GM23338 (cell line): ENCODE data around the gene NEURL1B. TPM values are rescaled to one million over a fixed set of nuclear protein-coding genes. Genes with fewer than 3 reads are reported as not detected.

Source experiments
- ATAC-seq: fragments of 200-7000 bp; cut with Tn5 transposase; 3 replicates; pipeline ENCODE4 v1.9.1; 2020
- DNase-seq: peaks from one replicate; pipeline ENCODE4 v3.0.0-alpha.2; 2015; ENCODE audit warnings: low spot score
- H2AFZ ChIP-seq: fragments of 200-600 bp; sonication (generic); 2 replicates; pipeline ENCODE4 v1.8.0; 2016; ENCODE audit warnings: antibody characterized with exemption, mild to moderate bottlenecking, moderate library complexity
- H3F3A ChIP-seq: fragments of 200-600 bp; sonication (generic); replicated peaks from 2 replicates; pipeline ENCODE4 v1.8.0; 2017; ENCODE audit warnings: antibody characterized with exemption, mixed run types, low read depth
- H3K27ac ChIP-seq: fragments of 200-600 bp; sonication (generic); 2 replicates; pipeline ENCODE4 v1.6.1; 2016; ENCODE audit warnings: low read depth
- H3K27me3 ChIP-seq: fragments of 200-600 bp; sonication (generic); 2 replicates; pipeline ENCODE4 v1.8.0; 2016; ENCODE audit warnings: mild to moderate bottlenecking, mixed run types, moderate library complexity; ENCODE audit not compliant: insufficient read depth
- H3K36me3 ChIP-seq: fragments of 200-600 bp; sonication (generic); 2 replicates; pipeline ENCODE4 v1.8.0; 2016; ENCODE audit warnings: mild to moderate bottlenecking; ENCODE audit not compliant: insufficient read depth
- H3K4me1 ChIP-seq: fragments of 200-600 bp; sonication (generic); 2 replicates; pipeline ENCODE4 v1.8.0; 2016; ENCODE audit warnings: mild to moderate bottlenecking, moderate library complexity; ENCODE audit not compliant: insufficient read depth
- H3K4me2 ChIP-seq: fragments of 200-600 bp; sonication (generic); 2 replicates; pipeline ENCODE4 v1.7.1; 2017; ENCODE audit warnings: mixed run types
- H3K4me3 ChIP-seq: fragments of 200-600 bp; sonication (generic); 2 replicates; pipeline ENCODE4 v1.6.1; 2016; ENCODE audit warnings: mixed run types
- H3K79me2 ChIP-seq: fragments of 200-600 bp; sonication (generic); replicated peaks from 2 replicates; pipeline ENCODE4 v1.8.0; 2017; ENCODE audit warnings: mild to moderate bottlenecking; ENCODE audit not compliant: insufficient read depth
- H3K9me2 ChIP-seq: fragments of 200-600 bp; sonication (generic); 2 replicates; pipeline ENCODE4 v1.8.0; 2017; ENCODE audit not compliant: insufficient read depth
- H4K20me1 ChIP-seq: fragments of 200-600 bp; sonication (generic); replicated peaks from 2 replicates; pipeline ENCODE4 v1.8.0; 2017; ENCODE audit warnings: mild to moderate bottlenecking; ENCODE audit not compliant: insufficient read depth
- H3K27ac Mint-ChIP-seq: 2 replicates; pipeline ENCODE4 v1.8.0; 2020; ENCODE audit warnings: inconsistent platforms, mild to moderate bottlenecking, moderate library complexity, mixed read lengths
- H3K27me3 Mint-ChIP-seq: 3 replicates; pipeline ENCODE4 v1.8.0; 2022; ENCODE audit warnings: low read depth, mild to moderate bottlenecking, moderate library complexity, mixed read lengths, inconsistent platforms; ENCODE audit not compliant: insufficient read depth, poor library complexity
- H3K36me3 Mint-ChIP-seq: 3 replicates; pipeline ENCODE4 v1.8.0; 2021; ENCODE audit warnings: low read depth, mild to moderate bottlenecking, inconsistent platforms, moderate library complexity, mixed read lengths
- H3K4me1 Mint-ChIP-seq: 3 replicates; pipeline ENCODE4 v1.8.0; 2020; ENCODE audit warnings: mild to moderate bottlenecking, inconsistent platforms, mixed read lengths
- H3K4me3 Mint-ChIP-seq: 3 replicates; pipeline ENCODE4 v1.8.0; 2021; ENCODE audit warnings: moderate library complexity, mild to moderate bottlenecking, inconsistent platforms, mixed read lengths
- H3K9me3 Mint-ChIP-seq: 3 replicates; pipeline ENCODE4 v1.8.0; 2020; ENCODE audit warnings: moderate library complexity, mild to moderate bottlenecking, inconsistent platforms, mixed read lengths
- CREB1 ChIP-seq: fragments of 250-450 bp; sonication (Bioruptor Pico); IDR thresholded peaks from 2 replicates; pipeline ENCODE4 v1.5.0; 2020; ENCODE audit warnings: low read depth, mild to moderate bottlenecking, moderate library complexity
- EZH2phosphoT487 ChIP-seq: fragments of 200-600 bp; sonication (generic); IDR thresholded peaks from one replicate; pipeline ENCODE4 v1.8.1; 2018; ENCODE audit warnings: antibody characterized with exemption; ENCODE audit not compliant: unreplicated experiment
- JUNB ChIP-seq: IDR thresholded peaks from one replicate; pipeline ENCODE4 v1.6.1; 2016; ENCODE audit warnings: antibody characterized with exemption; ENCODE audit not compliant: unreplicated experiment
- NANOG ChIP-seq: IDR thresholded peaks from 2 replicates; pipeline ENCODE4 v1.6.1; 2016; ENCODE audit warnings: antibody characterized with exemption, borderline replicate concordance
- POLR2AphosphoS5 ChIP-seq: IDR thresholded peaks from 2 replicates; pipeline ENCODE4 v1.6.1; 2016; ENCODE audit warnings: antibody characterized with exemption, low read depth
- STAT1 ChIP-seq: IDR thresholded peaks from one replicate; pipeline ENCODE4 v1.6.1; 2016; ENCODE audit warnings: antibody characterized with exemption; ENCODE audit not compliant: unreplicated experiment
- ZNF114 ChIP-seq: fragments of 250-450 bp; sonication (Bioruptor Pico); IDR thresholded peaks from 2 replicates; pipeline ENCODE4 v1.5.0; 2020; ENCODE audit warnings: mild to moderate bottlenecking, moderate library complexity
- polyA plus RNA-seq: library from polyadenylated mRNA; unstranded; fragments of >200 nt; fragmentation: Nextera tagmentation; extraction: Ambion mirVana; gene quantifications from 2 replicates; pipeline ENCODE4 v1.2.1, GENCODE V29; 2016
- total RNA-seq: library from RNA; depleted of rRNA; stranded (reverse); fragments of >200 nt; shearing (Covaris generic); gene quantifications from 2 replicates; pipeline ENCODE4 v1.2.3, GENCODE V29; 2014
- TF ChIP-seq, protein P1 (sequence below): IDR thresholded peaks from 2 replicates; pipeline ENCODE4 v1.6.1; 2016; ENCODE audit warnings: antibody characterized with exemption
- TF ChIP-seq, protein P2 (sequence below): IDR thresholded peaks from one replicate; pipeline ENCODE4 v1.6.1; 2018; ENCODE audit warnings: antibody characterized with exemption; ENCODE audit not compliant: unreplicated experiment
- TF ChIP-seq, protein P3 (sequence below): fragments of 250-450 bp; sonication (Bioruptor Pico); IDR thresholded peaks from 2 replicates; pipeline ENCODE4 v1.5.0; 2020; ENCODE audit warnings: mild to moderate bottlenecking, moderate library complexity
- TF ChIP-seq, protein P4 (sequence below), 2 experiments: fragments of 200-600 bp in 1 of 2; sonication (generic) in 1 of 2; conservative IDR thresholded peaks; 2 replicates each; pipeline versions ENCODE4 v1.5.1 to v1.6.1; 2016 to 2017; ENCODE audit warnings: antibody characterized with exemption in 2 of 2, low read depth in 2 of 2, mild to moderate bottlenecking in 2 of 2, moderate library complexity in 1 of 2

The NEURL1B gene
- total and polyA plus RNA-seq, 2 experiments from 2014 or later = 1.9 to 13.3 TPM

GRCh38 chr5:172705576-172706084, 64.6 kb downstream of the NEURL1B start:
- no peaks in the 10 kb centered on the region for H3F3A ChIP-seq
- H2AFZ ChIP-seq = no peak overlapping the region
- H3K4me2 ChIP-seq = no peak overlapping the region
- no peak overlapping the region for H3K27ac ChIP-seq
- no peaks in the 10 kb centered on the region for H3K79me2 ChIP-seq
- H3K4me1 ChIP-seq = peaks cover 15% of the 10 kb centered on the region; the same call in 1 of the 2 replicates
- no peak overlapping the region for H3K4me3 Mint-ChIP-seq
- H3K27me3 ChIP-seq = peaks cover 8% of the 10 kb centered on the region; the same call in 1 of the 2 replicates
- ATAC-seq (no peak), DNase-seq (no peak)
- H3K36me3 ChIP-seq = no peaks in the 10 kb centered on the region
- peaks cover 22% of the 10 kb centered on the region for H3K4me1 Mint-ChIP-seq
- no peaks in the 10 kb centered on the region for H3K36me3 Mint-ChIP-seq
- no peak overlapping the region for H3K27ac Mint-ChIP-seq
- no peak overlapping the region for H3K4me3 ChIP-seq
- H4K20me1 ChIP-seq = no peaks in the 10 kb centered on the region
- H3K9me2 ChIP-seq = no peaks in the 10 kb centered on the region
- H3K27me3 Mint-ChIP-seq = peaks cover 17% of the 10 kb centered on the region
- TF ChIP-seq, protein P1, sequence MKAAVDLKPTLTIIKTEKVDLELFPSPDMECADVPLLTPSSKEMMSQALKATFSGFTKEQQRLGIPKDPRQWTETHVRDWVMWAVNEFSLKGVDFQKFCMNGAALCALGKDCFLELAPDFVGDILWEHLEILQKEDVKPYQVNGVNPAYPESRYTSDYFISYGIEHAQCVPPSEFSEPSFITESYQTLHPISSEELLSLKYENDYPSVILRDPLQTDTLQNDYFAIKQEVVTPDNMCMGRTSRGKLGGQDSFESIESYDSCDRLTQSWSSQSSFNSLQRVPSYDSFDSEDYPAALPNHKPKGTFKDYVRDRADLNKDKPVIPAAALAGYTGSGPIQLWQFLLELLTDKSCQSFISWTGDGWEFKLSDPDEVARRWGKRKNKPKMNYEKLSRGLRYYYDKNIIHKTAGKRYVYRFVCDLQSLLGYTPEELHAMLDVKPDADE = no peak
- TF ChIP-seq NANOG = no peak
- TF ChIP-seq EZH2phosphoT487 = no peak
- no peak for TF ChIP-seq JUNB
- no peak for TF ChIP-seq STAT1
- no peak for TF ChIP-seq CREB1
- TF ChIP-seq, protein P2, sequence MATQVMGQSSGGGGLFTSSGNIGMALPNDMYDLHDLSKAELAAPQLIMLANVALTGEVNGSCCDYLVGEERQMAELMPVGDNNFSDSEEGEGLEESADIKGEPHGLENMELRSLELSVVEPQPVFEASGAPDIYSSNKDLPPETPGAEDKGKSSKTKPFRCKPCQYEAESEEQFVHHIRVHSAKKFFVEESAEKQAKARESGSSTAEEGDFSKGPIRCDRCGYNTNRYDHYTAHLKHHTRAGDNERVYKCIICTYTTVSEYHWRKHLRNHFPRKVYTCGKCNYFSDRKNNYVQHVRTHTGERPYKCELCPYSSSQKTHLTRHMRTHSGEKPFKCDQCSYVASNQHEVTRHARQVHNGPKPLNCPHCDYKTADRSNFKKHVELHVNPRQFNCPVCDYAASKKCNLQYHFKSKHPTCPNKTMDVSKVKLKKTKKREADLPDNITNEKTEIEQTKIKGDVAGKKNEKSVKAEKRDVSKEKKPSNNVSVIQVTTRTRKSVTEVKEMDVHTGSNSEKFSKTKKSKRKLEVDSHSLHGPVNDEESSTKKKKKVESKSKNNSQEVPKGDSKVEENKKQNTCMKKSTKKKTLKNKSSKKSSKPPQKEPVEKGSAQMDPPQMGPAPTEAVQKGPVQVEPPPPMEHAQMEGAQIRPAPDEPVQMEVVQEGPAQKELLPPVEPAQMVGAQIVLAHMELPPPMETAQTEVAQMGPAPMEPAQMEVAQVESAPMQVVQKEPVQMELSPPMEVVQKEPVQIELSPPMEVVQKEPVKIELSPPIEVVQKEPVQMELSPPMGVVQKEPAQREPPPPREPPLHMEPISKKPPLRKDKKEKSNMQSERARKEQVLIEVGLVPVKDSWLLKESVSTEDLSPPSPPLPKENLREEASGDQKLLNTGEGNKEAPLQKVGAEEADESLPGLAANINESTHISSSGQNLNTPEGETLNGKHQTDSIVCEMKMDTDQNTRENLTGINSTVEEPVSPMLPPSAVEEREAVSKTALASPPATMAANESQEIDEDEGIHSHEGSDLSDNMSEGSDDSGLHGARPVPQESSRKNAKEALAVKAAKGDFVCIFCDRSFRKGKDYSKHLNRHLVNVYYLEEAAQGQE = no peak
- TF ChIP-seq, protein P3, sequence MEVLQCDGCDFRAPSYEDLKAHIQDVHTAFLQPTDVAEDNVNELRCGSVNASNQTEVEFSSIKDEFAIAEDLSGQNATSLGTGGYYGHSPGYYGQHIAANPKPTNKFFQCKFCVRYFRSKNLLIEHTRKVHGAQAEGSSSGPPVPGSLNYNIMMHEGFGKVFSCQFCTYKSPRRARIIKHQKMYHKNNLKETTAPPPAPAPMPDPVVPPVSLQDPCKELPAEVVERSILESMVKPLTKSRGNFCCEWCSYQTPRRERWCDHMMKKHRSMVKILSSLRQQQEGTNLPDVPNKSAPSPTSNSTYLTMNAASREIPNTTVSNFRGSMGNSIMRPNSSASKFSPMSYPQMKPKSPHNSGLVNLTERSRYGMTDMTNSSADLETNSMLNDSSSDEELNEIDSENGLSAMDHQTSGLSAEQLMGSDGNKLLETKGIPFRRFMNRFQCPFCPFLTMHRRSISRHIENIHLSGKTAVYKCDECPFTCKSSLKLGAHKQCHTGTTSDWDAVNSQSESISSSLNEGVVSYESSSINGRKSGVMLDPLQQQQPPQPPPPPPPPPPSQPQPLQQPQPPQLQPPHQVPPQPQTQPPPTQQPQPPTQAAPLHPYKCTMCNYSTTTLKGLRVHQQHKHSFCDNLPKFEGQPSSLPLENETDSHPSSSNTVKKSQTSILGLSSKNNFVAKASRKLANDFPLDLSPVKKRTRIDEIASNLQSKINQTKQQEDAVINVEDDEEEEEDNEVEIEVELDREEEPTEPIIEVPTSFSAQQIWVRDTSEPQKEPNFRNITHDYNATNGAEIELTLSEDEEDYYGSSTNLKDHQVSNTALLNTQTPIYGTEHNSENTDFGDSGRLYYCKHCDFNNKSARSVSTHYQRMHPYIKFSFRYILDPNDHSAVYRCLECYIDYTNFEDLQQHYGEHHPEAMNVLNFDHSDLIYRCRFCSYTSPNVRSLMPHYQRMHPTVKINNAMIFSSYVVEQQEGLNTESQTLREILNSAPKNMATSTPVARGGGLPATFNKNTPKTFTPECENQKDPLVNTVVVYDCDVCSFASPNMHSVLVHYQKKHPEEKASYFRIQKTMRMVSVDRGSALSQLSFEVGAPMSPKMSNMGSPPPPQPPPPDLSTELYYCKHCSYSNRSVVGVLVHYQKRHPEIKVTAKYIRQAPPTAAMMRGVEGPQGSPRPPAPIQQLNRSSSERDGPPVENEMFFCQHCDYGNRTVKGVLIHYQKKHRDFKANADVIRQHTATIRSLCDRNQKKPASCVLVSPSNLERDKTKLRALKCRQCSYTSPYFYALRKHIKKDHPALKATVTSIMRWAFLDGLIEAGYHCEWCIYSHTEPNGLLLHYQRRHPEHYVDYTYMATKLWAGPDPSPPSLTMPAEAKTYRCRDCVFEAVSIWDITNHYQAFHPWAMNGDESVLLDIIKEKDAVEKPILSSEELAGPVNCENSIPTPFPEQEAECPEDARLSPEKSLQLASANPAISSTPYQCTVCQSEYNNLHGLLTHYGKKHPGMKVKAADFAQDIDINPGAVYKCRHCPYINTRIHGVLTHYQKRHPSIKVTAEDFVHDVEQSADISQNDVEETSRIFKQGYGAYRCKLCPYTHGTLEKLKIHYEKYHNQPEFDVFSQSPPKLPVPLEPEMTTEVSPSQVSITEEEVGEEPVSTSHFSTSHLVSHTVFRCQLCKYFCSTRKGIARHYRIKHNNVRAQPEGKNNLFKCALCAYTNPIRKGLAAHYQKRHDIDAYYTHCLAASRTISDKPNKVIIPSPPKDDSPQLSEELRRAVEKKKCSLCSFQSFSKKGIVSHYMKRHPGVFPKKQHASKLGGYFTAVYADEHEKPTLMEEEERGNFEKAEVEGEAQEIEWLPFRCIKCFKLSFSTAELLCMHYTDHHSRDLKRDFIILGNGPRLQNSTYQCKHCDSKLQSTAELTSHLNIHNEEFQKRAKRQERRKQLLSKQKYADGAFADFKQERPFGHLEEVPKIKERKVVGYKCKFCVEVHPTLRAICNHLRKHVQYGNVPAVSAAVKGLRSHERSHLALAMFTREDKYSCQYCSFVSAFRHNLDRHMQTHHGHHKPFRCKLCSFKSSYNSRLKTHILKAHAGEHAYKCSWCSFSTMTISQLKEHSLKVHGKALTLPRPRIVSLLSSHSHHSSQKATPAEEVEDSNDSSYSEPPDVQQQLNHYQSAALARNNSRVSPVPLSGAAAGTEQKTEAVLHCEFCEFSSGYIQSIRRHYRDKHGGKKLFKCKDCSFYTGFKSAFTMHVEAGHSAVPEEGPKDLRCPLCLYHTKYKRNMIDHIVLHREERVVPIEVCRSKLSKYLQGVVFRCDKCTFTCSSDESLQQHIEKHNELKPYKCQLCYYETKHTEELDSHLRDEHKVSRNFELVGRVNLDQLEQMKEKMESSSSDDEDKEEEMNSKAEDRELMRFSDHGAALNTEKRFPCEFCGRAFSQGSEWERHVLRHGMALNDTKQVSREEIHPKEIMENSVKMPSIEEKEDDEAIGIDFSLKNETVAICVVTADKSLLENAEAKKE = no peak
- TF ChIP-seq, protein P4, sequence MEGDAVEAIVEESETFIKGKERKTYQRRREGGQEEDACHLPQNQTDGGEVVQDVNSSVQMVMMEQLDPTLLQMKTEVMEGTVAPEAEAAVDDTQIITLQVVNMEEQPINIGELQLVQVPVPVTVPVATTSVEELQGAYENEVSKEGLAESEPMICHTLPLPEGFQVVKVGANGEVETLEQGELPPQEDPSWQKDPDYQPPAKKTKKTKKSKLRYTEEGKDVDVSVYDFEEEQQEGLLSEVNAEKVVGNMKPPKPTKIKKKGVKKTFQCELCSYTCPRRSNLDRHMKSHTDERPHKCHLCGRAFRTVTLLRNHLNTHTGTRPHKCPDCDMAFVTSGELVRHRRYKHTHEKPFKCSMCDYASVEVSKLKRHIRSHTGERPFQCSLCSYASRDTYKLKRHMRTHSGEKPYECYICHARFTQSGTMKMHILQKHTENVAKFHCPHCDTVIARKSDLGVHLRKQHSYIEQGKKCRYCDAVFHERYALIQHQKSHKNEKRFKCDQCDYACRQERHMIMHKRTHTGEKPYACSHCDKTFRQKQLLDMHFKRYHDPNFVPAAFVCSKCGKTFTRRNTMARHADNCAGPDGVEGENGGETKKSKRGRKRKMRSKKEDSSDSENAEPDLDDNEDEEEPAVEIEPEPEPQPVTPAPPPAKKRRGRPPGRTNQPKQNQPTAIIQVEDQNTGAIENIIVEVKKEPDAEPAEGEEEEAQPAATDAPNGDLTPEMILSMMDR (conservative IDR thresholded peaks at IDR 0.05; ENCODE audit: low read depth in 2 of 2) = no peak
- no peak for TF ChIP-seq POLR2AphosphoS5
- no peak for TF ChIP-seq ZNF114
- no peaks in the 10 kb centered on the region for H3K9me3 Mint-ChIP-seq
